UCSD-AML1 (cell line): Measurements from ENCODE around the gene COPS9.

ENCODE experiments used
- DNase-seq: peaks from one replicate; lab custom pipeline; 2025; ENCODE audit not compliant: unreplicated experiment; lab: John Stamatoyannopoulos, UW

Gene COPS9

GRCh38 chr2:240121675-240122074 is 14.4 kb downstream of the COPS9 start:
- DNase-seq, result no peak

GRCh38 chr2:240121190-240121589 is 14.9 kb downstream of the COPS9 start:
- DNase-seq, result no peak

- no peak for DNase-seq
Measured at GRCh38 chr2:240114233-240114632, 21.9 kb downstream of the COPS9 start.

- no peak for DNase-seq
Measured at GRCh38 chr2:240112914-240113690, 23.0 kb downstream of the COPS9 start.

- DNase-seq, result no peak
Measured at GRCh38 chr2:240111253-240111652, 24.9 kb downstream of the COPS9 start.

- DNase-seq, result no peak
Measured at GRCh38 chr2:240109386-240109785, 26.7 kb downstream of the COPS9 start.

GRCh38 chr2:240107477-240107796 is 28.7 kb downstream of the COPS9 start:
- no peak for DNase-seq

- DNase-seq, result no peak
Measured at GRCh38 chr2:240106765-240107476, 29.2 kb downstream of the COPS9 start.

- no peak for DNase-seq
Measured at GRCh38 chr2:240105982-240106381, 30.1 kb downstream of the COPS9 start.

GRCh38 chr2:240103136-240103535 is 33.0 kb downstream of the COPS9 start:
- DNase-seq, result no peak

DNA sequence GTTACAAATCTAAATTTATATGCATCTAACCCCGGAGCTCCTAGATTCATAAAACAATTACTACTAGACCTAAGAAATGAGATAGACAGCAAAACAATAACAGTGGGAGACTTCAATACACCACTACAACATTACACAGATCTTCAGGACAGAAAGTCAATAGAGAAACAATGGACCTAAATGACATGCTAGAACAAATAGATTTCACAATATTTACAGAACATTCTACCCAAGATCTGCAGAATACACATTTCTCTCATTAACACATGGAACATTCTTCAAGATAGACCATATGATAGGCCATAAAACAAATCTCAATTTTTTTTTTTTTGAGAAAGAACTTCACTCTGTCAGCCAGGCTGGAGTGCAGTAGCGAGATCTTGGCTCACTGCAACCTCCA is 37.8 kb downstream of the COPS9 start:
- DNase-seq, result no peak

GRCh38 chr2:240095556-240096523 is 40.3 kb downstream of the COPS9 start:
- no peak for DNase-seq

- no peak for DNase-seq
Measured at GRCh38 chr2:240089306-240089705, 46.8 kb downstream of the COPS9 start.

- no peak for DNase-seq
Measured at GRCh38 chr2:240086563-240086962, 49.5 kb downstream of the COPS9 start.
